Measurements from ENCODE around the gene ANKRD10.
A peak's percentile ranks its signal among the peaks of the same experiment; 100 is the strongest.

Gene ANKRD10

DNA sequence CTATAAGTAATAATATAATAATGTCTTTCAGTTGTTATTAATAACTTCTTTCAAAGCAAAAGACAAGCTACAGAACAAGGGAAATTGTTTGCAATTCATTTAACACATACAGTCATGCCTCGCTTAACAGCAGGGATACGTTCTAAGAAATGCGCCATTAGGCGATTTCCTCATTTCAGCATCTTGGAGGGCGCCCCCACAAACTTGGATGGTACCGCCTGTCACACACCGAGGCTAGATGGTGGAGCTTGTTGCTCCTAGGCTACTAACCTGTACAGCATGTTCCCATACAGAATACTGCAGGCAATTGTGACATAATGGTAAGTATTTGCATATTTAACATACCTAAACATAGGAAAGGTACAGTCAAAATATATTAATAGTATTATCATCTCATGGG, 8.2 kb upstream of the ANKRD10 start:
- TF ChIP-seq, protein P1, sequence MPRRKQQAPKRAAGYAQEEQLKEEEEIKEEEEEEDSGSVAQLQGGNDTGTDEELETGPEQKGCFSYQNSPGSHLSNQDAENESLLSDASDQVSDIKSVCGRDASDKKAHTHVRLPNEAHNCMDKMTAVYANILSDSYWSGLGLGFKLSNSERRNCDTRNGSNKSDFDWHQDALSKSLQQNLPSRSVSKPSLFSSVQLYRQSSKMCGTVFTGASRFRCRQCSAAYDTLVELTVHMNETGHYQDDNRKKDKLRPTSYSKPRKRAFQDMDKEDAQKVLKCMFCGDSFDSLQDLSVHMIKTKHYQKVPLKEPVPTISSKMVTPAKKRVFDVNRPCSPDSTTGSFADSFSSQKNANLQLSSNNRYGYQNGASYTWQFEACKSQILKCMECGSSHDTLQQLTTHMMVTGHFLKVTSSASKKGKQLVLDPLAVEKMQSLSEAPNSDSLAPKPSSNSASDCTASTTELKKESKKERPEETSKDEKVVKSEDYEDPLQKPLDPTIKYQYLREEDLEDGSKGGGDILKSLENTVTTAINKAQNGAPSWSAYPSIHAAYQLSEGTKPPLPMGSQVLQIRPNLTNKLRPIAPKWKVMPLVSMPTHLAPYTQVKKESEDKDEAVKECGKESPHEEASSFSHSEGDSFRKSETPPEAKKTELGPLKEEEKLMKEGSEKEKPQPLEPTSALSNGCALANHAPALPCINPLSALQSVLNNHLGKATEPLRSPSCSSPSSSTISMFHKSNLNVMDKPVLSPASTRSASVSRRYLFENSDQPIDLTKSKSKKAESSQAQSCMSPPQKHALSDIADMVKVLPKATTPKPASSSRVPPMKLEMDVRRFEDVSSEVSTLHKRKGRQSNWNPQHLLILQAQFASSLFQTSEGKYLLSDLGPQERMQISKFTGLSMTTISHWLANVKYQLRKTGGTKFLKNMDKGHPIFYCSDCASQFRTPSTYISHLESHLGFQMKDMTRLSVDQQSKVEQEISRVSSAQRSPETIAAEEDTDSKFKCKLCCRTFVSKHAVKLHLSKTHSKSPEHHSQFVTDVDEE (CRISPR knock-in tag; IDR thresholded peaks at IDR 0.05) = no peak
- TF ChIP-seq SNAI2 (CRISPR knock-in tag; IDR thresholded peaks at IDR 0.05) = no peak
- TF ChIP-seq BACH2 (CRISPR knock-in tag; IDR thresholded peaks at IDR 0.05; ENCODE audit: borderline replicate concordance) = no peak
- no peak for TF ChIP-seq OSR1 (CRISPR knock-in tag; IDR thresholded peaks at IDR 0.05)
- no peak for TF ChIP-seq CSDC2 (CRISPR knock-in tag; IDR thresholded peaks at IDR 0.05)
- TF ChIP-seq PPARA (CRISPR knock-in tag; IDR thresholded peaks at IDR 0.05; ENCODE audit: borderline replicate concordance) = no peak
- no peak for ATAC-seq

DNA sequence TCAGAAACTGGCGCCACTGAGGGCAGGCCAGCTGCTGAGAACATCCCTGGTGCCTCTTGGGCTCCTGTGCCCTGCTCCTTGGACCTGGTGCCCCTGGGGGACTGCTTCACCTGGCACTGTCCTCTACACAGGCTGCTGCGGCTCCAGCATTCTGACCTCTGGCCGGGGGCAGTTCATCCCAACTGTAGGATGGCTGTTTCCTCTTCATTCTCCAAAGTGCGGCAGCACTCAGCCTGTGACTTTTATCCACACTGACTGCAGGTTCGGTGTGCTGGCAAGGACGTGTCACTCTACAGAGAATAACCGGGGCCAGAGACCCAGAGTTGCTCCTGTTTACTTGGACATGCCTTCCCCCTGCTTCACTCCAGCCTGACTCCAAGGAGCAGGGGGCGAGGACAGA, 7.6 kb upstream of the ANKRD10 start:
- TF ChIP-seq SNAI2 (CRISPR knock-in tag; IDR thresholded peaks at IDR 0.05) (no peak), CSDC2 (CRISPR knock-in tag; IDR thresholded peaks at IDR 0.05) (no peak), ESRRG (CRISPR knock-in tag; IDR thresholded peaks at IDR 0.05) (no peak), PPARA (CRISPR knock-in tag; IDR thresholded peaks at IDR 0.05; ENCODE audit: borderline replicate concordance) (no peak), TOX (CRISPR knock-in tag; IDR thresholded peaks at IDR 0.05; ENCODE audit: borderline replicate concordance) (no peak)
- ATAC-seq = 0 out of 3 replicates have a peak, but pooled peaks have one; percentile 20

DNA sequence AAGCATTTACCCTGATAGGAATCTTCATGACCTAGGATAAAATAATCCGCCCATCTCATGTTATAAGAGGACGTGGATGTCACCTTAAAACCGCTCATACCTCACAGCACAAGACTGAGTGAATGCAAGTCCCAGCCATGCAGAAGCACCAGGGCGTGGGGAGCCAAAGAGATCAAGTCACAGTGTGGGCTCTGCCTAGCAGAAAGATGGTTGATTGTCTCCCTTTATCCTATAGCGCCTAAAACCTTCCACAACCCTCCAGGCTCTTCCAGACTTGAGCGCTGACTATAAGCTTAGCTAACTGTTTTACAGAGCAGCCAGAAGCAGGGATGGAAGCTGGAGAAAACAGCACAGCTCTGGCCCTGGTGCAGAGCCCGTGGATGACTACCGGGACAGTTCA, 6.8 kb upstream of the ANKRD10 start:
- no peak for ATAC-seq
- no peak for TF ChIP-seq CSDC2 (CRISPR knock-in tag; IDR thresholded peaks at IDR 0.05)
- no peak for TF ChIP-seq GLIS3 (CRISPR knock-in tag; IDR thresholded peaks at IDR 0.05)
- TF ChIP-seq PATZ1 (CRISPR knock-in tag; IDR thresholded peaks at IDR 0.05; ENCODE audit: borderline replicate concordance) = no peak
- TF ChIP-seq ZFP3 (CRISPR knock-in tag; IDR thresholded peaks at IDR 0.05) = no peak
- no peak for TF ChIP-seq ZNF70 (CRISPR knock-in tag; IDR thresholded peaks at IDR 0.05)
- TF ChIP-seq ZNF8 (CRISPR knock-in tag; IDR thresholded peaks at IDR 0.05) = no peak
- TF ChIP-seq TOX (CRISPR knock-in tag; IDR thresholded peaks at IDR 0.05; ENCODE audit: borderline replicate concordance) = no peak
- TF ChIP-seq PPARA (CRISPR knock-in tag; IDR thresholded peaks at IDR 0.05; ENCODE audit: borderline replicate concordance) = no peak
- TF ChIP-seq OSR1 (CRISPR knock-in tag; IDR thresholded peaks at IDR 0.05) = no peak
- TF ChIP-seq RARB (CRISPR knock-in tag; IDR thresholded peaks at IDR 0.05) = no peak
- no peak for TF ChIP-seq ARNTL (CRISPR knock-in tag; IDR thresholded peaks at IDR 0.05; ENCODE audit: borderline replicate concordance, low read depth)
- no peak for TF ChIP-seq POU6F1 (CRISPR knock-in tag; IDR thresholded peaks at IDR 0.05; ENCODE audit: borderline replicate concordance, low read depth)
- TF ChIP-seq BACH2 (CRISPR knock-in tag; IDR thresholded peaks at IDR 0.05; ENCODE audit: borderline replicate concordance) = no peak
- no peak for TF ChIP-seq ZC3H10 (CRISPR knock-in tag; IDR thresholded peaks at IDR 0.05)

DNA sequence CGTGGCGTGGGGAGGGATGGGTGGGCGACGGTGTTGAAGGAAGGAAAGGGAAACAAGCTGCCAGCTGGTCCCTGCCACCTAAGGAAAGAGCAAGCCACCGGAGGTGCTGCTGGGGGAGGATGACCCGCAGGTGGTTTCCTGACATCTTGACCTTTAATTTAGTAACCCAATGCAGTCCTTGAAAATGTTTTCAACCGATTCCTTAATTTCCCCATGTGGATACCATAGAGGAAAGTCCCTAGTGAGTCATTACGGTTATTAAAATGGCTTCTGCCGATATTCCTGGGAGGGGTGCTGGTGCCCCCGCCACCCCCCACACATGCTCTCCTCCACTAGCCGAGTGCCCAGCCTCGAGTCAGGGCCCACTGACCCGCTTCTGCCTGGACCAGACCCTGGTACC, 6.3 kb upstream of the ANKRD10 start:
- no peak for ATAC-seq
- TF ChIP-seq PPARA (CRISPR knock-in tag; IDR thresholded peaks at IDR 0.05; ENCODE audit: borderline replicate concordance) (no peak), POU6F1 (CRISPR knock-in tag; IDR thresholded peaks at IDR 0.05; ENCODE audit: borderline replicate concordance, low read depth) (no peak), CSRNP3 (CRISPR knock-in tag; IDR thresholded peaks at IDR 0.05) (no peak), SNAI2 (CRISPR knock-in tag; IDR thresholded peaks at IDR 0.05) (no peak), ZFP3 (CRISPR knock-in tag; IDR thresholded peaks at IDR 0.05) (no peak), ISL1 (CRISPR knock-in tag; IDR thresholded peaks at IDR 0.05) (no peak), BACH2 (CRISPR knock-in tag; IDR thresholded peaks at IDR 0.05; ENCODE audit: borderline replicate concordance) (no peak), ARNTL (CRISPR knock-in tag; IDR thresholded peaks at IDR 0.05; ENCODE audit: borderline replicate concordance, low read depth) (no peak), ZNF70 (CRISPR knock-in tag; IDR thresholded peaks at IDR 0.05) (no peak), ZFP30 (CRISPR knock-in tag; IDR thresholded peaks at IDR 0.05) (no peak), GLIS3 (CRISPR knock-in tag; IDR thresholded peaks at IDR 0.05) (no peak), ZNF565 (CRISPR knock-in tag; conservative IDR thresholded peaks at IDR 0.05; ENCODE audit: low read depth) (no peak), TOX (CRISPR knock-in tag; IDR thresholded peaks at IDR 0.05; ENCODE audit: borderline replicate concordance) (no peak), ZC3H10 (CRISPR knock-in tag; IDR thresholded peaks at IDR 0.05) (no peak), PATZ1 (CRISPR knock-in tag; IDR thresholded peaks at IDR 0.05; ENCODE audit: borderline replicate concordance) (no peak)
- TF ChIP-seq, protein P2, sequence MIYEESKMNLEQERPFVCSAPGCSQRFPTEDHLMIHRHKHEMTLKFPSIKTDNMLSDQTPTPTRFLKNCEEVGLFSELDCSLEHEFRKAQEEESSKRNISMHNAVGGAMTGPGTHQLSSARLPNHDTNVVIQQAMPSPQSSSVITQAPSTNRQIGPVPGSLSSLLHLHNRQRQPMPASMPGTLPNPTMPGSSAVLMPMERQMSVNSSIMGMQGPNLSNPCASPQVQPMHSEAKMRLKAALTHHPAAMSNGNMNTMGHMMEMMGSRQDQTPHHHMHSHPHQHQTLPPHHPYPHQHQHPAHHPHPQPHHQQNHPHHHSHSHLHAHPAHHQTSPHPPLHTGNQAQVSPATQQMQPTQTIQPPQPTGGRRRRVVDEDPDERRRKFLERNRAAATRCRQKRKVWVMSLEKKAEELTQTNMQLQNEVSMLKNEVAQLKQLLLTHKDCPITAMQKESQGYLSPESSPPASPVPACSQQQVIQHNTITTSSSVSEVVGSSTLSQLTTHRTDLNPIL (CRISPR knock-in tag; IDR thresholded peaks at IDR 0.05; ENCODE audit: low read depth) = no peak

All from SK-N-SH treated with all-trans-retinoic acid at 6 μM for 48 hours (cell line).